Measurements from ENCODE around the gene OR2D3. TPM values are rescaled to one million over a fixed set of nuclear protein-coding genes. Genes with fewer than 3 reads are reported as not detected.

Gene OR2D3
- total and polyA plus RNA-seq, 2 of the 4 experiments (the other 2 are of a cell fraction): not detected

- H3K27me3 ChIP-seq (ENCODE audit: control insufficient read depth, insufficient read depth, low read length): no peaks in the 10 kb centered on the region
- WGBS, 2 experiments (ENCODE audit: extremely low coverage in 2 of 2, insufficient read length in 1 of 2): no CpG with 5 or more reads among the region's 1 CpG
- H4K20me1 ChIP-seq (ENCODE audit: insufficient read depth, low read length): no peaks in the 10 kb centered on the region
- DNase-seq (no peak), ATAC-seq (ENCODE audit: low read depth) (no peak)
- H2BK120ac ChIP-seq (ENCODE audit: low read depth, low read length): no peak overlapping the region
- no peak overlapping the region for H3K27ac ChIP-seq (ENCODE audit: insufficient read depth, low read length)
- BruUV-seq (replicated peaks): no TSS peak
- no peak overlapping the region for H2BK5ac ChIP-seq (ENCODE audit: low read depth, low read length, poor library complexity, severe bottlenecking)
- no peak overlapping the region for H3K56ac ChIP-seq (ENCODE audit: extremely low read depth, insufficient read depth, low read length)
- no peak overlapping the region for H2BK15ac ChIP-seq (ENCODE audit: low read depth, low read length)
- H3K14ac ChIP-seq (replicated peaks; ENCODE audit: low read depth, low read length): no peak overlapping the region
- no peak overlapping the region for H3K4ac ChIP-seq (ENCODE audit: low read depth, low read length)
- ChIA-PET POLR2A (ENCODE audit: unreplicated experiment) (no interaction called here), CTCF (no interaction called here)
- no peak overlapping the region for H3K18ac ChIP-seq (ENCODE audit: low read depth, low read length)
- H4K5ac ChIP-seq (ENCODE audit: low read depth, low read length): no peak overlapping the region
- no peak overlapping the region for H2AK5ac ChIP-seq (ENCODE audit: low read depth, low read length)
- no peak overlapping the region for H4K8ac ChIP-seq (ENCODE audit: low read depth in 2 of 2, low read length in 2 of 2)
- no peak overlapping the region for H4K91ac ChIP-seq (ENCODE audit: insufficient read depth, low read depth, low read length)
- dilution Hi-C loops (cut with HindIII; ENCODE audit: low sequenced_read_pairs, unreplicated experiment) (no loop called here), in situ Hi-C loops (cut with MboI; ENCODE audit: low sequenced_read_pairs) (no loop called here), intact Hi-C loops (cut with micrococcal nuclease) (no loop called here)
- no peaks in the 10 kb centered on the region for H3K4me1 ChIP-seq (ENCODE audit: control insufficient read depth, insufficient read depth, low read length)
- no peaks in the 10 kb centered on the region for H3K9me1 ChIP-seq (ENCODE audit: insufficient read depth, low read length)
- TF ChIP-seq BHLHE40 (IDR thresholded peaks at IDR 0.05; ENCODE audit: low read depth, low read length): no peak
- no peak for TF ChIP-seq CHD1 (IDR thresholded peaks at IDR 0.05; ENCODE audit: low read depth, low read length)
- TF ChIP-seq POLR2A (IDR thresholded peaks at IDR 0.05; ENCODE audit: low read depth, low read length): no peak
- no peak for TF ChIP-seq RFX5 (IDR thresholded peaks at IDR 0.05; ENCODE audit: low read depth, low read length)
- TF ChIP-seq SMC3 (IDR thresholded peaks at IDR 0.05; ENCODE audit: low read depth, low read length): no peak
- TF ChIP-seq USF2 (IDR thresholded peaks at IDR 0.05; ENCODE audit: low read depth, low read length): no peak
- TF ChIP-seq ELK1 (IDR thresholded peaks at IDR 0.05; ENCODE audit: borderline replicate concordance, low read depth, low read length): no peak
- no peak for TF ChIP-seq CEBPB (IDR thresholded peaks at IDR 0.05; ENCODE audit: low read depth, low read length)
- no peak for TF ChIP-seq FOS (IDR thresholded peaks at IDR 0.05; ENCODE audit: low read depth, low read length)
- no peak for TF ChIP-seq MAFK (IDR thresholded peaks at IDR 0.05; ENCODE audit: low read depth, low read length)
- no peak for TF ChIP-seq MXI1 (IDR thresholded peaks at IDR 0.05; ENCODE audit: borderline replicate concordance, low read depth, low read length)
- no peak for TF ChIP-seq NFE2L2 (IDR thresholded peaks at IDR 0.05; ENCODE audit: low read depth, low read length)
- no peak for TF ChIP-seq RAD21 (IDR thresholded peaks at IDR 0.05; ENCODE audit: low read length)
- no peak for TF ChIP-seq RCOR1 (IDR thresholded peaks at IDR 0.05; ENCODE audit: insufficient replicate concordance, low read length)
- no peak for TF ChIP-seq CTCF (conservative IDR thresholded peaks at IDR 0.05; ENCODE audit: low read depth, low read length)
- TF ChIP-seq MAZ (IDR thresholded peaks at IDR 0.05; ENCODE audit: borderline replicate concordance, low read depth, low read length): no peak
- H3K36me3 ChIP-seq (ENCODE audit: control insufficient read depth, insufficient read depth, low read length): no peaks in the 10 kb centered on the region
- no peak overlapping the region for H3K23ac ChIP-seq (ENCODE audit: low read depth, low read length)
- no peak overlapping the region for H3K4me2 ChIP-seq (ENCODE audit: low read depth, low read length)
- H3K9me3 ChIP-seq (ENCODE audit: control insufficient read depth, insufficient read depth, low read length): no peaks in the 10 kb centered on the region
- no peak overlapping the region for H3K4me3 ChIP-seq (ENCODE audit: insufficient read depth, low read depth, low read length)
- no peak overlapping the region for H2AK9ac ChIP-seq (replicated peaks; ENCODE audit: low read depth, low read length, poor library complexity)
- H2AFZ ChIP-seq (replicated peaks; ENCODE audit: low read length, poor library complexity): no peak overlapping the region
- no peaks in the 10 kb centered on the region for H3K79me1 ChIP-seq (ENCODE audit: low read depth in 1 of 2, low read length in 2 of 2)
- H3K9ac ChIP-seq (ENCODE audit: low read depth, low read length): no peak overlapping the region
- H2BK20ac ChIP-seq (ENCODE audit: low read depth, low read length): no peak overlapping the region
These were observed 49.5 kb upstream of the OR2D3 start for GRCh38 chr11:6871278-6871677.

Data from IMR-90 (cell line).